K562 (cell line): ENCODE measurements around the gene NANS. TPM values are rescaled to one million over a fixed set of nuclear protein-coding genes. Genes with fewer than 3 reads are reported as not detected.

Experiments used
- ATAC-seq: fragments of 200-7000 bp; cut with Tn5 transposase; 3 replicates; pipeline ENCODE4 v1.9.1; 2020; ENCODE audit warnings: moderate library complexity
- BruUV-seq: library from RNA; stranded (reverse); fragments of 400-500 nt; replicated peaks from 2 replicates; lab custom pipeline; 2021; lab: Mats Ljungman, UMichigan
- CTCF ChIA-PET: fragments of 300-600 bp; formaldehyde crosslinking; extraction: SDS; loops from one replicate; lab custom pipeline; 2021; ENCODE audit warnings: low intra/inter-chr PET ratio; lab: Yijun Ruan, JAX
- POLR2A ChIA-PET: fragments of 300-600, 350-650 bp; sonication (Branson Sonifier 250); formaldehyde crosslinking; extraction: SDS; loops from one replicate; lab custom pipeline; 2021; ENCODE audit warnings: antibody characterized with exemption, inconsistent platforms; lab: Yijun Ruan, JAX
- DNase-seq, 4 experiments: peaks; one replicate each; pipeline versions ENCODE4 v3.0.0 to v3.0.0-alpha.2; 2011 to 2018; ENCODE audit warnings: low spot score in 3 of 4, mixed read lengths in 3 of 4; ENCODE audit errors: extremely low read depth in 1 of 4
- FAIRE-seq: peaks from 2 replicates; lab custom pipeline; 2011; peaks lifted over from hg19 to GRCh38; lab: Jason Lieb, UNC
- H2AFZ ChIP-seq: 2 replicates; pipeline ENCODE4 v1.6.0; 2011; ENCODE audit warnings: low read depth, low read length, control low read depth, inconsistent platforms
- H3K27ac ChIP-seq: fragments of 200-600 bp; 3 replicates; pipeline ENCODE4 v1.8.0; 2011; ENCODE audit warnings: low read depth, mild to moderate bottlenecking, control low read depth, inconsistent platforms, low read length, moderate library complexity, mixed read lengths; ENCODE audit errors: extremely low read depth
- H3K27me3 ChIP-seq, 2 experiments: fragments of 300-600 bp in 1 of 2; 2 replicates in 1 of 2; 3 replicates in 1 of 2; pipeline versions ENCODE4 v1.6.0 to v1.8.0; 2011; ENCODE audit warnings: inconsistent platforms in 2 of 2, low read length in 2 of 2, mild to moderate bottlenecking in 1 of 2, mixed read lengths in 1 of 2, moderate library complexity in 1 of 2; ENCODE audit not compliant: control insufficient read depth in 2 of 2, insufficient read depth in 2 of 2
- H3K36me3 ChIP-seq: fragments of 300-600 bp; 3 replicates; pipeline ENCODE4 v1.8.0; 2011; ENCODE audit warnings: mild to moderate bottlenecking, low read length, inconsistent platforms; ENCODE audit not compliant: control insufficient read depth, insufficient read depth
- H3K4me1 ChIP-seq, 2 experiments: fragments of 200-600 bp in 1 of 2; replicated peaks in 1 of 2; 2 replicates in 1 of 2; 3 replicates in 1 of 2; pipeline versions ENCODE4 v1.5.1 to v1.8.0; 2011; ENCODE audit warnings: inconsistent platforms in 2 of 2, low read length in 2 of 2, mild to moderate bottlenecking in 1 of 2, mixed read lengths in 1 of 2, moderate library complexity in 1 of 2; ENCODE audit not compliant: control insufficient read depth in 2 of 2, insufficient read depth in 2 of 2
- H3K4me2 ChIP-seq: 2 replicates; pipeline ENCODE4 v1.6.1; 2011; ENCODE audit warnings: low read length, control low read depth, inconsistent platforms, mixed read lengths; ENCODE audit not compliant: insufficient read depth
- H3K4me3 ChIP-seq: fragments of 200-600 bp; sonication (generic), shearing (Covaris generic); 2 replicates; pipeline ENCODE4 v1.5.1; 2016; ENCODE audit warnings: control low read depth, inconsistent platforms
- H3K79me2 ChIP-seq: fragments of 200-600 bp; 3 replicates; pipeline ENCODE4 v1.8.0; 2011; ENCODE audit warnings: low read length, inconsistent platforms; ENCODE audit not compliant: control insufficient read depth, insufficient read depth
- H3K9ac ChIP-seq, 2 experiments: 2 replicates each; pipeline versions ENCODE4 v1.6.0 to v1.6.1; 2011; ENCODE audit warnings: low read depth in 2 of 2, low read length in 2 of 2, control low read depth in 1 of 2, inconsistent platforms in 1 of 2, mild to moderate bottlenecking in 1 of 2, mixed read lengths in 1 of 2; ENCODE audit not compliant: insufficient read depth in 1 of 2
- H3K9me1 ChIP-seq: one replicate; pipeline ENCODE4 v1.6.0; 2011; ENCODE audit warnings: inconsistent platforms, mild to moderate bottlenecking, low read length, moderate library complexity; ENCODE audit not compliant: control insufficient read depth, insufficient read depth
- H3K9me3 ChIP-seq: replicated peaks from 2 replicates; pipeline ENCODE4 v1.5.1; 2011; ENCODE audit warnings: low read depth, low read length, inconsistent platforms; ENCODE audit not compliant: control insufficient read depth, insufficient read depth
- H4K20me1 ChIP-seq: replicated peaks from 2 replicates; pipeline ENCODE4 v1.6.1; 2011; ENCODE audit warnings: low read length, inconsistent platforms, mixed read lengths; ENCODE audit not compliant: control insufficient read depth, insufficient read depth
- ATF7 ChIP-seq: fragments of 450-650 bp; IDR thresholded peaks from 2 replicates; pipeline ENCODE4 v1.7.1; 2014; ENCODE audit warnings: mild to moderate bottlenecking, moderate library complexity
- DMBX1 ChIP-seq: fragments of 250-450 bp; sonication (Bioruptor Pico); IDR thresholded peaks from 2 replicates; pipeline ENCODE4 v1.8.0; 2022; ENCODE audit warnings: inconsistent platforms, mild to moderate bottlenecking, moderate library complexity, borderline replicate concordance
- EP400 ChIP-seq: fragments of 450-650 bp; IDR thresholded peaks from 2 replicates; pipeline ENCODE4 v1.6.1; 2017; ENCODE audit warnings: antibody characterized with exemption, mild to moderate bottlenecking, moderate library complexity
- FOXO4 ChIP-seq: fragments of 450-650 bp; formaldehyde crosslinking; IDR thresholded peaks from 2 replicates; pipeline ENCODE4 v1.4.0; 2020; ENCODE audit warnings: mild to moderate bottlenecking, moderate library complexity
- MIER1 ChIP-seq: fragments of 450-650 bp; IDR thresholded peaks from 2 replicates; pipeline ENCODE4 v1.6.1; 2016; ENCODE audit warnings: antibody characterized with exemption, mild to moderate bottlenecking, low read depth
- MLX ChIP-seq, 2 experiments: fragments of 450-650 bp in 1 of 2; sonication (generic) in 1 of 2; formaldehyde crosslinking; conservative IDR thresholded peaks; 2 replicates each; pipeline versions ENCODE4 v1.4.0 to v1.8.1; 2020 to 2022; ENCODE audit warnings: mild to moderate bottlenecking in 1 of 2, missing genetic modification reagents in 1 of 2
- PREB ChIP-seq: sonication (generic); formaldehyde crosslinking; IDR thresholded peaks from 2 replicates; pipeline ENCODE4 v1.8.1; 2023; ENCODE audit warnings: mild to moderate bottlenecking, missing genetic modification reagents
- TCFL5 ChIP-seq: fragments of 250-450 bp; sonication (Bioruptor Pico); conservative IDR thresholded peaks from 2 replicates; pipeline ENCODE4 v1.6.1; 2021; ENCODE audit warnings: mild to moderate bottlenecking, moderate library complexity, matching md5 sums
- TEAD2 ChIP-seq: fragments of 450-650 bp; IDR thresholded peaks from 2 replicates; pipeline ENCODE4 v1.6.1; 2016; ENCODE audit warnings: missing genetic modification characterization, control low read depth, missing compliant biosample characterization
- TFE3 ChIP-seq: fragments of 450-650 bp; formaldehyde crosslinking; IDR thresholded peaks from 2 replicates; pipeline ENCODE4 v1.4.0; 2020; ENCODE audit warnings: mild to moderate bottlenecking, mixed read lengths
- ZNF121 ChIP-seq: sonication (generic); formaldehyde crosslinking; conservative IDR thresholded peaks from 2 replicates; pipeline ENCODE4 v1.8.0; 2022; ENCODE audit warnings: missing genetic modification reagents
- ZNF445 ChIP-seq: fragments of 250-450 bp; sonication (Bioruptor Pico); IDR thresholded peaks from 2 replicates; pipeline ENCODE4 v1.4.0; 2020; ENCODE audit warnings: low read depth, mild to moderate bottlenecking, moderate library complexity
- ZNF609 ChIP-seq: sonication (generic); formaldehyde crosslinking; IDR thresholded peaks from 2 replicates; pipeline ENCODE4 v1.8.1; 2023; ENCODE audit warnings: missing genetic modification reagents, mild to moderate bottlenecking, borderline replicate concordance
- WGBS: fragments of 100-300 bp; shearing (Covaris generic); methylation state at CpG from one replicate; pipeline ENCODE4 v1.1.6; 2016; ENCODE audit warnings: low coverage, mixed read lengths; ENCODE audit not compliant: insufficient coverage; ENCODE audit errors: missing lambda C conversion rate; 5-methylcytosine and 5-hydroxymethylcytosine counted together
- in situ Hi-C: fragments of 300-500 bp; cut with MboI; formaldehyde crosslinking; loops from 4 replicates; pipeline ENCODE4 v1.15.0; 2018; ENCODE audit warnings: inconsistent platforms, mixed read lengths
- intact Hi-C: fragments of 100-400 bp; cut with micrococcal nuclease; formaldehyde crosslinking; loops from 2 replicates; pipeline ENCODE4 v1.14.2; 2022
- polyA plus RNA-seq, 8 experiments: library from polyadenylated mRNA; depleted of rRNA in 4 of 8; stranded (reverse) in 5 of 8; unstranded in 3 of 8; fragments of >200 nt; fragmentation: Nextera tagmentation in 2 of 8; fragmentation: Illumina TruSeq in 1 of 8; extraction: Ambion mirVana in 2 of 8; extraction: Trizol in 1 of 8; gene quantifications; 2 replicates each; pipeline versions ENCODE4 v1.2.1 to v1.2.3, GENCODE V29; 2011 to 2014; ENCODE audit warnings: inconsistent platforms in 1 of 8, missing spikeins in 1 of 8
- total RNA-seq, 7 experiments: library from RNA; depleted of rRNA in 6 of 7; stranded (reverse); fragments of >200 nt in 6 of 7; fragmentation: Illumina TruSeq in 2 of 7; extraction: Trizol in 2 of 7; gene quantifications; 2 replicates each; pipeline versions ENCODE4 v1.2.1 to v1.2.3, GENCODE V29; 2011 to 2021; ENCODE audit warnings: low replicate concordance in 1 of 7

Gene NANS
- total and polyA plus RNA-seq, 9 of the 15 experiments (the other 6 are each of a cell fraction or from before 2014, with no cell fraction given): 37.1 to 181 (median 137) TPM

- DNase-seq: no peak
- peaks cover 100% of the 10 kb centered on the region for H3K36me3 ChIP-seq
- TF ChIP-seq MIER1: no peak
- no peak for TF ChIP-seq DMBX1 (CRISPR knock-in tag)
- no peak for TF ChIP-seq ATF7
- no peak for TF ChIP-seq TEAD2 (tag)
- TF ChIP-seq ZNF445 (CRISPR knock-in tag): no peak
- no peak for TF ChIP-seq TFE3
- no peak for TF ChIP-seq FOXO4
- no peak for TF ChIP-seq MLX (CRISPR knock-in tag; conservative IDR thresholded peaks at IDR 0.05)
- no peak for TF ChIP-seq PREB (CRISPR knock-in tag)
- no peak for TF ChIP-seq EP400
- TF ChIP-seq ZNF121 (CRISPR knock-in tag): no peak
- no peak for TF ChIP-seq ZNF609
- TF ChIP-seq TCFL5 (CRISPR knock-in tag): no peak
Observed at GRCh38 chr9:98009936-98010335, 46.6 kb upstream of the NANS start.

More at GRCh38 chr9:98009936-98010335, 46.6 kb upstream of the NANS start:
- ChIA-PET POLR2A (interaction anchor here (1.0 to 1.4 kb wide), 2 partner anchors 11 to 89 kb away, joined by 3 to 10 read pairs; no protein-coding TSS in a partner anchor), CTCF (no interaction called here)
- Histone ChIP-seq H3K27ac (no peak overlapping the region), H3K9me3 (no peaks in the 10 kb centered on the region), H2AFZ (no peak overlapping the region), H3K9me1 (no peaks in the 10 kb centered on the region), H3K4me3 (no peak overlapping the region), H3K9ac (no peak overlapping the region), H3K27me3 (no peaks in the 10 kb centered on the region), H4K20me1 (peaks cover 3% of the 10 kb centered on the region; the same call in 1 of the 2 replicates), H3K4me2 (no peak overlapping the region), H3K79me2 (peaks cover 73% of the 10 kb centered on the region), H3K4me1 (no peaks in the 10 kb centered on the region)
- no peak for FAIRE-seq
- intact Hi-C loops (no loop called here), in situ Hi-C loops (no loop called here)
- WGBS: 100% methylated on average over 1 of the region's 1 CpG
- BruUV-seq: no TSS peak
- ATAC-seq: no peak
